ENCODE measurements around the gene CDC16.

CDC16 gene

GRCh38 chr13:114296902-114297301 lies 62.2 kb downstream of the CDC16 start:
- in situ Hi-C loops (cut with HindIII; ENCODE audit: low sequenced_read_pairs), result no loop called here

- in situ Hi-C loops (cut with HindIII; ENCODE audit: low sequenced_read_pairs), result no loop called here
Observed at GRCh38 chr13:114298866-114299265, 64.2 kb downstream of the CDC16 start.

- in situ Hi-C loops (cut with HindIII; ENCODE audit: low sequenced_read_pairs), result no loop called here
Observed at GRCh38 chr13:114299604-114300305, 65.1 kb downstream of the CDC16 start.

GRCh38 chr13:114303700-114304327 lies 69.1 kb downstream of the CDC16 start:
- in situ Hi-C loops (cut with HindIII; ENCODE audit: low sequenced_read_pairs), result no loop called here

- in situ Hi-C loops (cut with HindIII; ENCODE audit: low sequenced_read_pairs), result no loop called here
Observed at GRCh38 chr13:114304346-114305034, 69.8 kb downstream of the CDC16 start.

- in situ Hi-C loops (cut with HindIII; ENCODE audit: low sequenced_read_pairs), result no loop called here
Observed at GRCh38 chr13:114309086-114309485, 74.4 kb downstream of the CDC16 start.

GRCh38 chr13:114309806-114310410 lies 75.2 kb downstream of the CDC16 start:
- in situ Hi-C loops (cut with HindIII; ENCODE audit: low sequenced_read_pairs), result no loop called here

- in situ Hi-C loops (cut with HindIII; ENCODE audit: low sequenced_read_pairs), result no loop called here
Observed at GRCh38 chr13:114310956-114311355, 76.3 kb downstream of the CDC16 start.

- in situ Hi-C loops (cut with HindIII; ENCODE audit: low sequenced_read_pairs), result no loop called here
Observed at GRCh38 chr13:114311387-114311786, 76.7 kb downstream of the CDC16 start.

- in situ Hi-C loops (cut with HindIII; ENCODE audit: low sequenced_read_pairs), result no loop called here
Observed at GRCh38 chr13:114311908-114312307, 77.2 kb downstream of the CDC16 start.

- in situ Hi-C loops (cut with HindIII; ENCODE audit: low sequenced_read_pairs), result no loop called here
Observed at GRCh38 chr13:114313061-114313860, 78.6 kb downstream of the CDC16 start.

- in situ Hi-C loops (cut with HindIII; ENCODE audit: low sequenced_read_pairs), result no loop called here
Observed at GRCh38 chr13:114314074-114314912, 79.6 kb downstream of the CDC16 start, which contains the start of gene CHAMP1. Gene CHAMP1, plus strand, starts transcription at chr13:114314503. Its CDS starts 9,340 bp downstream, at chr13:114323843.

GRCh38 chr13:114315074-114315785 lies 80.5 kb downstream of the CDC16 start:
- in situ Hi-C loops (cut with HindIII; ENCODE audit: low sequenced_read_pairs), result no loop called here

- in situ Hi-C loops (cut with HindIII; ENCODE audit: low sequenced_read_pairs), result no loop called here
Observed at GRCh38 chr13:114318624-114319023, 83.9 kb downstream of the CDC16 start.

GRCh38 chr13:114319441-114319913 lies 84.8 kb downstream of the CDC16 start:
- in situ Hi-C loops (cut with HindIII; ENCODE audit: low sequenced_read_pairs), result no loop called here

- in situ Hi-C loops (cut with HindIII; ENCODE audit: low sequenced_read_pairs), result no loop called here
Observed at GRCh38 chr13:114320065-114320464, 85.4 kb downstream of the CDC16 start.

- in situ Hi-C loops (cut with HindIII; ENCODE audit: low sequenced_read_pairs), result no loop called here
Observed at GRCh38 chr13:114321256-114321655, 86.6 kb downstream of the CDC16 start.
